Osteoblast (primary cell): ENCODE measurements around the gene HIPK4. TPM values are rescaled to one million over a fixed set of nuclear protein-coding genes. Genes with fewer than 3 reads are reported as not detected.

Experiments
- DNase-seq: peaks from one replicate; pipeline ENCODE4 v3.0.0; 2011; ENCODE audit warnings: low spot score, mixed read lengths; ENCODE audit not compliant: insufficient read length; ENCODE audit errors: missing footprints
- H2AFZ ChIP-seq: 2 replicates; pipeline ENCODE4 v1.6.0; 2011; ENCODE audit warnings: mild to moderate bottlenecking, low read length
- H3K27ac ChIP-seq: 2 replicates; pipeline ENCODE4 v1.5.1; 2011; ENCODE audit warnings: mild to moderate bottlenecking, low read depth, low read length, moderate library complexity
- H3K27me3 ChIP-seq: 2 replicates; pipeline ENCODE4 v1.6.0; 2012; ENCODE audit warnings: mild to moderate bottlenecking, control low read depth, inconsistent platforms, low read length, moderate library complexity; ENCODE audit not compliant: insufficient read depth
- H3K36me3 ChIP-seq: 2 replicates; pipeline ENCODE4 v1.5.1; 2011; ENCODE audit warnings: mild to moderate bottlenecking, low read length, control low read depth, moderate library complexity; ENCODE audit not compliant: insufficient read depth
- H3K4me1 ChIP-seq: 2 replicates; pipeline ENCODE4 v1.5.1; 2011; ENCODE audit warnings: mild to moderate bottlenecking, low read length, control low read depth, moderate library complexity; ENCODE audit not compliant: insufficient read depth
- H3K4me2 ChIP-seq: 2 replicates; pipeline ENCODE4 v1.6.0; 2011; ENCODE audit warnings: mild to moderate bottlenecking, low read length; ENCODE audit not compliant: insufficient read depth
- H3K4me3 ChIP-seq: fragments of 200-600 bp; sonication (generic); 3 replicates; pipeline ENCODE4 v1.5.1; 2012; ENCODE audit warnings: mild to moderate bottlenecking, low read length, inconsistent platforms; ENCODE audit not compliant: insufficient read depth
- H3K79me2 ChIP-seq: 2 replicates; pipeline ENCODE4 v1.6.0; 2012; ENCODE audit warnings: mild to moderate bottlenecking, low read length, control low read depth, inconsistent platforms; ENCODE audit not compliant: insufficient read depth
- H3K9me3 ChIP-seq: 2 replicates; pipeline ENCODE4 v1.5.1; 2011; ENCODE audit warnings: low read depth, low read length, control low read depth
- H4K20me1 ChIP-seq: 2 replicates; pipeline ENCODE4 v1.6.0; 2012; ENCODE audit warnings: mild to moderate bottlenecking, low read length, control low read depth; ENCODE audit not compliant: insufficient read depth
- total RNA-seq: library from RNA; depleted of rRNA; stranded (reverse); fragments of >200 nt; gene quantifications from 2 replicates; pipeline ENCODE4 v1.2.3, GENCODE V29; 2012
- TF ChIP-seq, protein P1 (sequence below): IDR thresholded peaks from 2 replicates; pipeline ENCODE4 v1.5.1; 2011; ENCODE audit warnings: mild to moderate bottlenecking, low read depth, low read length, moderate library complexity; ENCODE audit errors: extremely low read depth

The HIPK4 gene
- total RNA-seq, 1 donor: 0.36 TPM

DNA sequence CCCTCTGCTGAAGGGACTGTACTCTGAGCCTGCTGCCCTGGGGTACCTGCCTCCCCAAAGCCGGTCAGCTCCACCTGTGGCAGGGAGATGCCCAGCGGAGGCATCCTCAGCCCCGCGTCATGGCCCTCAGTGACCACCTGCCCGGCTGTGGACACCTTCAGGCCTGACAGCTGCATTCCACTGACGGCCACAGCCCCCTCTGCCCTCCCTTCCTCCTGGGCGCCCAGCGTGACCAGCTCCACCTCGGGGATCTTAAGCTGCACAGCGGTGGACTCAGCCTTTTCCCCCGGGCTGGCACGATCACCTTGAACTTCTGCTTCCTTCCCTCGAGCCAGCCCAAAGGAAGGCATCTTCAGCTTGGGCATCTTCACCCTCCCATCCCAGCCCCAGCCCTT is 4.8 kb upstream of the HIPK4 start:
- peak; percentile 64 for DNase-seq
- Histone ChIP-seq H3K27ac (no peak overlapping the region), H3K4me2 (no peak overlapping the region), H4K20me1 (no peaks in the 10 kb centered on the region), H3K36me3 (no peaks in the 10 kb centered on the region), H3K27me3 (no peaks in the 10 kb centered on the region), H3K4me3 (no peak overlapping the region), H3K4me1 (no peaks in the 10 kb centered on the region), H3K9me3 (no peaks in the 10 kb centered on the region), H2AFZ (no peak overlapping the region), H3K79me2 (no peaks in the 10 kb centered on the region)
- TF ChIP-seq, protein P1, sequence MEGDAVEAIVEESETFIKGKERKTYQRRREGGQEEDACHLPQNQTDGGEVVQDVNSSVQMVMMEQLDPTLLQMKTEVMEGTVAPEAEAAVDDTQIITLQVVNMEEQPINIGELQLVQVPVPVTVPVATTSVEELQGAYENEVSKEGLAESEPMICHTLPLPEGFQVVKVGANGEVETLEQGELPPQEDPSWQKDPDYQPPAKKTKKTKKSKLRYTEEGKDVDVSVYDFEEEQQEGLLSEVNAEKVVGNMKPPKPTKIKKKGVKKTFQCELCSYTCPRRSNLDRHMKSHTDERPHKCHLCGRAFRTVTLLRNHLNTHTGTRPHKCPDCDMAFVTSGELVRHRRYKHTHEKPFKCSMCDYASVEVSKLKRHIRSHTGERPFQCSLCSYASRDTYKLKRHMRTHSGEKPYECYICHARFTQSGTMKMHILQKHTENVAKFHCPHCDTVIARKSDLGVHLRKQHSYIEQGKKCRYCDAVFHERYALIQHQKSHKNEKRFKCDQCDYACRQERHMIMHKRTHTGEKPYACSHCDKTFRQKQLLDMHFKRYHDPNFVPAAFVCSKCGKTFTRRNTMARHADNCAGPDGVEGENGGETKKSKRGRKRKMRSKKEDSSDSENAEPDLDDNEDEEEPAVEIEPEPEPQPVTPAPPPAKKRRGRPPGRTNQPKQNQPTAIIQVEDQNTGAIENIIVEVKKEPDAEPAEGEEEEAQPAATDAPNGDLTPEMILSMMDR: no peak

DNA sequence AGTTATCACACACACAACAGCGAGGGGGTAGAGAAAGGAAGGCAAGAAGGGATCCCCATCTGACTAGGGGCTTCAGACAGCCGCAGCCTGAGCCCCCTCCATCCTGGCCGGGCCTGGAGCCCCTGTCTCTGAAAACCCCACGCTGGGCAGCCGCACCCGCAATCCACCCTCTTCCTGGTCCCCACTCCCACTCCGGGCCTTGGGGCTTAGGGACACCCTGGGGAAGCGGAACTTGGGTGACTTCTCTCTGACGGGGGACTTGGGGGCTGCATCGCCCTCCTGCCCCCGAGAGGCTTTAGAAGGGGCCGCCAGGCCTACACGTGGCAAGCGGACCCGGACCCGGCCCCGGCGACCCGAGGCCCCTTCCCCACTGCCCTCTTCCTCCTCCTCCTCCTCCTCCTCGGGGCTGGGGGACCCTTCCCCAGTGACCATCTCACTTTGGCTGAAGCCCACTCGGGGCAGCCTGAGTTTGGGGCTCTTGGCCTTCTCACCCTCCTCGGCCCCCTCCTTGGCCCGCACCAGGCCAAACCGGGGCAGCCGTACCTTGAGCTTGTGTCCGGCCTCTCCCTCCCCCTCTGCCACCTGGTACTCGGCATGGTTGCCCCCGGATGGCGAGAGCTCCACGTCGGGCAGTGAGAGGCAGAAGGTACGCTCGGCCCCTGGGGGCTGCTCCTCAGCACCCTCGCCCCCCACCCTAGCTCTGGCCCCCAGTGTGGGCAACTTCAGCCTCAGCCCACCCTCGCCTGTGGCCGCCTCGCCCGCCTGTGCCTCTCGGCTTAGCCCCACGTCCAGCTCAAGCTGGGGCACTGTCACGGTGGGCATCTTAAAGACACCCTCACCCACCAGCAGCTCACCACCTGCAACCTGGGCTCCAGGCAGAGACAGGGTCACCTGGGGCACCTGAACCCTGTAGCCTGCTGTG is 4.2 kb upstream of the HIPK4 start:
- peak; percentile 62 for DNase-seq
- no peaks in the 10 kb centered on the region for H4K20me1 ChIP-seq
- no peaks in the 10 kb centered on the region for H3K9me3 ChIP-seq
- no peak overlapping the region for H3K4me3 ChIP-seq
- no peaks in the 10 kb centered on the region for H3K79me2 ChIP-seq
- H3K36me3 ChIP-seq: no peaks in the 10 kb centered on the region
- no peak overlapping the region for H3K4me2 ChIP-seq
- TF ChIP-seq, protein P1: no peak
- H3K4me1 ChIP-seq: no peaks in the 10 kb centered on the region
- H3K27me3 ChIP-seq: no peaks in the 10 kb centered on the region
- no peak overlapping the region for H3K27ac ChIP-seq
- H2AFZ ChIP-seq: no peak overlapping the region

DNA sequence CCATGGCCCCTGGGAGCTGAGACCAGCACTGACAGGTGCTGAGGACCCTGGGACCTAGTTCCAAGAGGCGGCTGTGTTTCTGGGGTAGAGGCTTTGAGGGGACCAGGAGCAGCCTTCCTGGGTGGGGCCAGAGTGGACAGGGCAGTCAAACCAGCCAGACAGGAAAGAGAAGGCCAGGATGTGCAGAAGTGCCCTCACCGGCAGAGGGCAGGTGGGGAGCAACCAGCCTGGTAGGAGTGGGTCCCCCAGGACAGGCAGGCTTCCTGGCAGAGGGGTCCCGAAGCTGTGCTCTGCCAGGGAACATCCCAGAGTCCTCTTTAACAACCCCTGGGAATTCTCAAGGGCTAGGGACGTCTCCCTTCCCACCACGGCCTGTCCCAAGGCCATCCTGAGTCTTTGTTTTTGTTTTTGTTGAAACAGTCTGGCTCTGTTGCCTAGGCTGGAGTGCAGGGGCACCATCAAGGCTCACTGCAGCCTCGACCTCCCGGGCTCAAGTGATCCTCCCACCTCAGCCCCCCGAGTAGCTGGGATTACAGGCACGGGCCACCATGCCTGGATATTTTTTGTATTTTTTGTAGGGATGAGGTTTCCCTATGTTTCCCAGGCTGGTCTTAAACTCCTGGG is 3.0 kb upstream of the HIPK4 start:
- no peaks in the 10 kb centered on the region for H3K27me3 ChIP-seq
- no peaks in the 10 kb centered on the region for H3K79me2 ChIP-seq
- H3K4me2 ChIP-seq: no peak overlapping the region
- no peak overlapping the region for H3K27ac ChIP-seq
- no peak overlapping the region for H2AFZ ChIP-seq
- peak; percentile 88 for DNase-seq
- no peaks in the 10 kb centered on the region for H4K20me1 ChIP-seq
- H3K9me3 ChIP-seq: no peaks in the 10 kb centered on the region
- no peaks in the 10 kb centered on the region for H3K36me3 ChIP-seq
- no peaks in the 10 kb centered on the region for H3K4me1 ChIP-seq
- H3K4me3 ChIP-seq: no peak overlapping the region
- TF ChIP-seq, protein P1: peak; percentile 34

DNA sequence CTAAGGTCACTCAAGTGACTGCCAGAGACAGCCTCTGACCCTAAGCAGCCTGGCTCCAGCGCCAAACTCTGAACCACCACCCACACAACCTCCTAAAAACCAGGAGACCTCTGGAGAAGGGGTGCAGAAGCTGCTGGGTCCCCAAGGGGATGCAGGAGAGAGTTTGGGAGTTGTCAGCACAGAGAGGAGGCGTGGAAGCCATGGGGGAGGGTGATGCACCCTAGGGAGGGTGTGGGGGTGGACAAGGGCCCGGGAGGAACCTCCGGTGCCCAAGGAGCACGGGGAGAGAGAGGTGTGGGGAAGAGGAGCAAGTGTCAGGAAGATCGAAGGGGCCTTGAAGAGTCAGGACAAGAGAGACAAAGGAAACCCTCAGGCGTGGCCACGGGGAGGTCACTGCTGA is 2.1 kb upstream of the HIPK4 start:
- no peaks in the 10 kb centered on the region for H3K4me1 ChIP-seq
- H4K20me1 ChIP-seq: no peaks in the 10 kb centered on the region
- H3K27ac ChIP-seq: no peak overlapping the region
- H3K36me3 ChIP-seq: no peaks in the 10 kb centered on the region
- DNase-seq: peak; percentile 59
- no peak overlapping the region for H3K4me2 ChIP-seq
- no peaks in the 10 kb centered on the region for H3K79me2 ChIP-seq
- no peak overlapping the region for H3K4me3 ChIP-seq
- H3K9me3 ChIP-seq: no peaks in the 10 kb centered on the region
- no peaks in the 10 kb centered on the region for H3K27me3 ChIP-seq
- no peak overlapping the region for H2AFZ ChIP-seq
- TF ChIP-seq, protein P1: no peak
